Measurements from ENCODE around the gene DGKZ. TPM values are rescaled to one million over a fixed set of nuclear protein-coding genes. Genes with fewer than 3 reads are reported as not detected.

DGKZ gene
- total and polyA plus RNA-seq, 2 donors (not counting 3 experiments of a cell fraction or from before 2014, with no cell fraction given) = 88.8 to 127 TPM

GRCh38 chr11:46298699-46299433, 48.4 kb upstream of the DGKZ start:
- H3K36me3 ChIP-seq (ENCODE audit: control insufficient read depth in 2 of 2, extremely low read depth in 1 of 2, insufficient read depth in 2 of 2, low read length in 2 of 2) = no peaks in the 10 kb centered on the region

GRCh38 chr11:46299451-46299961, 47.8 kb upstream of the DGKZ start:
- no peaks in the 10 kb centered on the region for H3K9me1 ChIP-seq (replicated peaks; ENCODE audit: control insufficient read depth, extremely low read depth, insufficient read depth, low read length)
- BruUV-seq (replicated peaks) = no TSS peak
- H3K9ac ChIP-seq (replicated peaks; ENCODE audit: extremely low read depth, insufficient read depth, low read length) = no peak overlapping the region
- dilution Hi-C loops (cut with MboI; ENCODE audit: extremely low pct_ligation_motif_present, low sequenced_read_pairs) = no loop called here
- H4K20me1 ChIP-seq (replicated peaks; ENCODE audit: control insufficient read depth, extremely low read depth, insufficient read depth, low read length) = no peaks in the 10 kb centered on the region
- TF ChIP-seq MYC (IDR thresholded peaks at IDR 0.05; ENCODE audit: low read depth, low read length) (no peak), MAX (IDR thresholded peaks at IDR 0.05; ENCODE audit: insufficient read depth, insufficient read length) (no peak), EZH2 (IDR thresholded peaks at IDR 0.05; ENCODE audit: borderline replicate concordance, low read depth, low read length, severe bottlenecking) (no peak), FOS (IDR thresholded peaks at IDR 0.05; ENCODE audit: borderline replicate concordance, insufficient read depth, low read length) (no peak)
- intact Hi-C loops (cut with micrococcal nuclease) = loop anchor here (5.0 kb wide), 1 partner anchor 177 kb away; the partner anchor contains the start of gene PHF21A
- H3K9me3 ChIP-seq (replicated peaks; ENCODE audit: control insufficient read depth, insufficient read depth, low read length) = no peaks in the 10 kb centered on the region
- H3K27ac ChIP-seq (ENCODE audit: insufficient read depth, low read depth, low read length) = no peak overlapping the region
- ChIA-PET POLR2A (no interaction called here), CTCF (interaction anchor here (0.9 to 5.9 kb wide), 3 partner anchors 8 to 60 kb away, joined by 3 to 53 read pairs (median 5); no protein-coding TSS in a partner anchor)
- no peak overlapping the region for H2AFZ ChIP-seq (ENCODE audit: low read depth, low read length)
- DNase-seq (ENCODE audit: low read depth, low spot score) (no peak), FAIRE-seq (no peak)
- H3K36me3 ChIP-seq (ENCODE audit: control insufficient read depth in 2 of 2, extremely low read depth in 1 of 2, insufficient read depth in 2 of 2, low read length in 2 of 2) = no peaks in the 10 kb centered on the region
- peaks cover 19% of the 10 kb centered on the region for H3K4me1 ChIP-seq (ENCODE audit: control insufficient read depth, extremely low read depth, insufficient read depth, low read length)
- no peak overlapping the region for H3K4me2 ChIP-seq (ENCODE audit: insufficient read depth, low read length)
- H3K79me2 ChIP-seq (ENCODE audit: control insufficient read depth, insufficient read depth, low read length) = no peaks in the 10 kb centered on the region
- H3K4me3 ChIP-seq (replicated peaks in 1 of 3; ENCODE audit: insufficient read depth in 1 of 3, low read depth in 1 of 3, low read length in 3 of 3) = no peak overlapping the region
- no peaks in the 10 kb centered on the region for H3K27me3 ChIP-seq (ENCODE audit: control insufficient read depth in 2 of 2, insufficient read depth in 2 of 2, low read length in 2 of 2)

More at GRCh38 chr11:46298699-46299433, 48.4 kb upstream of the DGKZ start:
- no peak overlapping the region for H3K4me3 ChIP-seq (replicated peaks in 1 of 3; ENCODE audit: insufficient read depth in 1 of 3, low read depth in 1 of 3, low read length in 3 of 3)
- DNase-seq (ENCODE audit: low read depth, low spot score) (no peak), FAIRE-seq (no peak)
- no peaks in the 10 kb centered on the region for H4K20me1 ChIP-seq (replicated peaks; ENCODE audit: control insufficient read depth, extremely low read depth, insufficient read depth, low read length)
- no peak overlapping the region for H2AFZ ChIP-seq (ENCODE audit: low read depth, low read length)
- no peak overlapping the region for H3K27ac ChIP-seq (ENCODE audit: insufficient read depth, low read depth, low read length)
- no peaks in the 10 kb centered on the region for H3K79me2 ChIP-seq (ENCODE audit: control insufficient read depth, insufficient read depth, low read length)
- H3K4me1 ChIP-seq (ENCODE audit: control insufficient read depth, extremely low read depth, insufficient read depth, low read length) = peaks cover 19% of the 10 kb centered on the region
- CTCF ChIA-PET = interaction anchor here (0.9 to 5.9 kb wide), 3 partner anchors 9 to 56 kb away, joined by 3 to 53 read pairs (median 5); no protein-coding TSS in a partner anchor
- POLR2A ChIA-PET = no interaction called here
- no peaks in the 10 kb centered on the region for H3K9me1 ChIP-seq (replicated peaks; ENCODE audit: control insufficient read depth, extremely low read depth, insufficient read depth, low read length)
- TF ChIP-seq POLR2A (IDR thresholded peaks at IDR 0.05; ENCODE audit: low read depth, low read length) = no peak
- TF ChIP-seq FOS (IDR thresholded peaks at IDR 0.05; ENCODE audit: borderline replicate concordance, insufficient read depth, low read length) = peak; percentile 45
- dilution Hi-C loops (cut with MboI; ENCODE audit: extremely low pct_ligation_motif_present, low sequenced_read_pairs) (no loop called here), intact Hi-C loops (cut with micrococcal nuclease) (loop anchor here (5.0 kb wide), 1 partner anchor 177 kb away; the partner anchor contains the start of gene PHF21A)
- no peak overlapping the region for H3K4me2 ChIP-seq (ENCODE audit: insufficient read depth, low read length)
- no peaks in the 10 kb centered on the region for H3K27me3 ChIP-seq (ENCODE audit: control insufficient read depth in 2 of 2, insufficient read depth in 2 of 2, low read length in 2 of 2)
- no peaks in the 10 kb centered on the region for H3K9me3 ChIP-seq (replicated peaks; ENCODE audit: control insufficient read depth, insufficient read depth, low read length)
- BruUV-seq (replicated peaks) = no TSS peak
- no peak overlapping the region for H3K9ac ChIP-seq (replicated peaks; ENCODE audit: extremely low read depth, insufficient read depth, low read length)
